HepG2 (cell line): ENCODE results near the gene ARHGAP20. TPM values are rescaled to one million over a fixed set of nuclear protein-coding genes. Genes with fewer than 3 reads are reported as not detected.

Experiments used
- ATAC-seq: fragments of 200-7000 bp; cut with Tn5 transposase; 3 replicates; pipeline ENCODE4 v1.9.1; 2020; ENCODE audit warnings: mild to moderate bottlenecking, moderate library complexity
- BruUV-seq: library from RNA; stranded (reverse); fragments of 400-500 nt; replicated peaks from 2 replicates; lab custom pipeline; 2021; lab: Mats Ljungman, UMichigan
- CTCF ChIA-PET: fragments of 300-600 bp; formaldehyde crosslinking; extraction: SDS; loops from one replicate; lab custom pipeline; 2021; ENCODE audit warnings: low total read pairs, inconsistent platforms, low intra/inter-chr PET ratio; lab: Yijun Ruan, JAX
- POLR2A ChIA-PET: fragments of 350-600 bp; sonication (Branson Sonifier 250); formaldehyde crosslinking; loops from one replicate; lab custom pipeline; 2020; ENCODE audit warnings: antibody characterized with exemption, inconsistent platforms; lab: Yijun Ruan, JAX
- DNase-seq: peaks from one replicate; pipeline ENCODE4 v3.0.0-alpha.2; 2015; ENCODE audit warnings: low spot score
- FAIRE-seq: peaks from 3 replicates; lab custom pipeline; 2011; peaks lifted over from hg19 to GRCh38; lab: Jason Lieb, UNC
- H2AFZ ChIP-seq: one replicate; pipeline ENCODE4 v1.6.1; 2011; ENCODE audit warnings: low read length, inconsistent platforms
- H3K27ac ChIP-seq: fragments of 300-600 bp; 3 replicates; pipeline ENCODE4 v1.8.0; 2011; ENCODE audit warnings: mixed run types, mild to moderate bottlenecking, mixed read lengths, low read length, inconsistent platforms; ENCODE audit not compliant: insufficient read depth; ENCODE audit errors: extremely low read length
- H3K27me3 ChIP-seq, 2 experiments: fragments of 200-600 bp in 1 of 2; 2 replicates in 1 of 2; 3 replicates in 1 of 2; pipeline versions ENCODE4 v1.6.0 to v1.8.0; 2011; ENCODE audit warnings: low read length in 2 of 2, mild to moderate bottlenecking in 2 of 2, moderate library complexity in 2 of 2, inconsistent platforms in 1 of 2; ENCODE audit not compliant: insufficient read depth in 2 of 2, control insufficient read depth in 1 of 2
- H3K36me3 ChIP-seq, 2 experiments: fragments of 200-600 bp in 1 of 2; replicated peaks in 1 of 2; 2 replicates in 1 of 2; 3 replicates in 1 of 2; pipeline versions ENCODE4 v1.5.1 to v1.8.0; 2011; ENCODE audit warnings: low read length in 2 of 2, inconsistent platforms in 1 of 2; ENCODE audit not compliant: insufficient read depth in 2 of 2, control insufficient read depth in 1 of 2
- H3K4me1 ChIP-seq: 2 replicates; pipeline ENCODE4 v1.5.1; 2012; ENCODE audit warnings: low read length, inconsistent platforms; ENCODE audit not compliant: insufficient read depth
- H3K4me2 ChIP-seq: 2 replicates; pipeline ENCODE4 v1.6.0; 2011; ENCODE audit warnings: low read depth, low read length, inconsistent platforms
- H3K4me3 ChIP-seq, 3 experiments: fragments of 200-600 bp in 1 of 3; sonication (generic), shearing (Covaris generic) in 1 of 3; replicated peaks in 1 of 3; 2 replicates each; pipeline ENCODE4 v1.5.1; 2011 to 2016; ENCODE audit warnings: low read length in 3 of 3, inconsistent platforms in 2 of 3, low read depth in 2 of 3, mild to moderate bottlenecking in 2 of 3, control low read depth in 1 of 3, mixed read lengths in 1 of 3; ENCODE audit not compliant: insufficient read depth in 1 of 3
- H3K79me2 ChIP-seq: one replicate; pipeline ENCODE4 v1.6.1; 2011; ENCODE audit warnings: low read length, inconsistent platforms; ENCODE audit not compliant: insufficient read depth
- H3K9ac ChIP-seq: 2 replicates; pipeline ENCODE4 v1.6.0; 2011; ENCODE audit warnings: mild to moderate bottlenecking, low read depth, low read length, inconsistent platforms; ENCODE audit not compliant: insufficient read depth
- H3K9me3 ChIP-seq: 2 replicates; pipeline ENCODE4 v1.5.1; 2012; ENCODE audit warnings: mild to moderate bottlenecking, low read length
- H4K20me1 ChIP-seq: 2 replicates; pipeline ENCODE4 v1.6.0; 2011; ENCODE audit warnings: inconsistent platforms, mild to moderate bottlenecking, low read length, moderate library complexity; ENCODE audit not compliant: insufficient read depth
- CEBPB ChIP-seq: IDR thresholded peaks from 2 replicates; pipeline ENCODE4 v1.6.1; 2011; ENCODE audit warnings: low read depth, low read length, improper control_type of control experiment, borderline replicate concordance
- CEBPG ChIP-seq: IDR thresholded peaks from 2 replicates; pipeline ENCODE4 v1.6.1; 2016
- JDP2 ChIP-seq: sonication (generic); formaldehyde crosslinking; IDR thresholded peaks from 2 replicates; pipeline ENCODE4 v1.8.1; 2022; ENCODE audit warnings: missing genetic modification reagents, borderline replicate concordance
- PITX1 ChIP-seq: sonication (generic); formaldehyde crosslinking; IDR thresholded peaks from 2 replicates; pipeline ENCODE4 v1.5.1; 2020; ENCODE audit warnings: mild to moderate bottlenecking, missing genetic modification reagents
- SIX4 ChIP-seq: sonication (generic); formaldehyde crosslinking; IDR thresholded peaks from 2 replicates; pipeline ENCODE4 v1.4.0; 2020; ENCODE audit warnings: missing genetic modification reagents
- ZBTB8A ChIP-seq: sonication (generic); formaldehyde crosslinking; IDR thresholded peaks from 2 replicates; pipeline ENCODE4 v1.4.0; 2020; ENCODE audit warnings: mild to moderate bottlenecking, low read depth, missing genetic modification reagents, borderline replicate concordance
- ZNF652 ChIP-seq: IDR thresholded peaks from 2 replicates; pipeline ENCODE4 v1.6.1; 2016; ENCODE audit warnings: low read depth, borderline replicate concordance
- ZSCAN20 ChIP-seq: sonication (generic); formaldehyde crosslinking; IDR thresholded peaks from 2 replicates; pipeline ENCODE4 v1.4.0; 2020; ENCODE audit warnings: missing genetic modification reagents, mild to moderate bottlenecking, borderline replicate concordance
- WGBS: methylation state at CpG from one replicate; pipeline ENCODE4 v1.1.6; 2017; ENCODE audit warnings: low lambda C conversion rate; 5-methylcytosine and 5-hydroxymethylcytosine counted together
- in situ Hi-C: cut with HindIII; loops from 2 replicates; pipeline ENCODE4 v1.10.0; 2017; ENCODE audit warnings: low pct_unique_long_range_greater_than_20kb; ENCODE audit not compliant: extremely low pct_ligation_motif_present
- intact Hi-C: fragments of 100-400 bp; cut with micrococcal nuclease; formaldehyde crosslinking; loops from one replicate; pipeline ENCODE4 v1.10.0; 2022; ENCODE audit not compliant: unreplicated experiment
- polyA plus RNA-seq, 8 experiments: library from polyadenylated mRNA; depleted of rRNA in 3 of 8; stranded (reverse) in 7 of 8; unstranded in 1 of 8; fragments of >200 nt; fragmentation: Illumina TruSeq in 4 of 8; extraction: Trizol in 4 of 8; gene quantifications; 2 replicates each; pipeline versions ENCODE4 v1.2.1 to v1.2.3, GENCODE V29; 2011 to 2016; ENCODE audit warnings: low read depth in 4 of 8, missing spikeins in 1 of 8, mixed read lengths in 1 of 8; ENCODE audit not compliant: insufficient read depth in 1 of 8
- total RNA-seq, 5 experiments: library from RNA; depleted of rRNA; stranded (reverse); fragments of >200 nt; fragmentation: Illumina TruSeq; extraction: Trizol; gene quantifications; 2 replicates each; pipeline ENCODE4 v1.2.3, GENCODE V29; 2016; ENCODE audit warnings: low read depth in 1 of 5

Gene ARHGAP20
- total and polyA plus RNA-seq, 2 of the 13 experiments (the other 11 are each of a cell fraction or from before 2014, with no cell fraction given) = not detected

GRCh38 chr11:110565357-110566336 is 146.6 kb downstream of the ARHGAP20 start:
- H4K20me1 ChIP-seq = no peaks in the 10 kb centered on the region
- no peaks in the 10 kb centered on the region for H3K36me3 ChIP-seq
- BruUV-seq = no TSS peak
- ChIA-PET POLR2A (no interaction called here), CTCF (no interaction called here)
- no peaks in the 10 kb centered on the region for H3K79me2 ChIP-seq
- H3K27ac ChIP-seq = no peak overlapping the region
- in situ Hi-C loops = no loop called here
- FAIRE-seq (no peak), DNase-seq (peak; percentile 18), ATAC-seq (peak; percentile 42; the same call in 2 of the 3 replicates)
- H3K4me1 ChIP-seq = peaks cover 7% of the 10 kb centered on the region; the same call in 1 of the 2 replicates
- no peak overlapping the region for H3K4me3 ChIP-seq
- H3K27me3 ChIP-seq = no peaks in the 10 kb centered on the region
- H3K9ac ChIP-seq = no peak overlapping the region
- no peaks in the 10 kb centered on the region for H3K9me3 ChIP-seq
- no peak overlapping the region for H2AFZ ChIP-seq
- 17% methylated on average over 16 of the region's 16 CpGs for WGBS
- TF ChIP-seq ZBTB8A (CRISPR knock-in tag) = no peak
- 0 out of 2 replicates have a peak, but pooled peaks have one; percentile 13 for TF ChIP-seq CEBPG (CRISPR knock-in tag)
- peak; percentile 57; the same call in 1 of the 2 replicates for TF ChIP-seq SIX4 (CRISPR knock-in tag)
- TF ChIP-seq CEBPB = peak; percentile 74
- TF ChIP-seq, all 625 proteins: peak for 3
- intact Hi-C loops = no loop called here
- no peak overlapping the region for H3K4me2 ChIP-seq

DNA sequence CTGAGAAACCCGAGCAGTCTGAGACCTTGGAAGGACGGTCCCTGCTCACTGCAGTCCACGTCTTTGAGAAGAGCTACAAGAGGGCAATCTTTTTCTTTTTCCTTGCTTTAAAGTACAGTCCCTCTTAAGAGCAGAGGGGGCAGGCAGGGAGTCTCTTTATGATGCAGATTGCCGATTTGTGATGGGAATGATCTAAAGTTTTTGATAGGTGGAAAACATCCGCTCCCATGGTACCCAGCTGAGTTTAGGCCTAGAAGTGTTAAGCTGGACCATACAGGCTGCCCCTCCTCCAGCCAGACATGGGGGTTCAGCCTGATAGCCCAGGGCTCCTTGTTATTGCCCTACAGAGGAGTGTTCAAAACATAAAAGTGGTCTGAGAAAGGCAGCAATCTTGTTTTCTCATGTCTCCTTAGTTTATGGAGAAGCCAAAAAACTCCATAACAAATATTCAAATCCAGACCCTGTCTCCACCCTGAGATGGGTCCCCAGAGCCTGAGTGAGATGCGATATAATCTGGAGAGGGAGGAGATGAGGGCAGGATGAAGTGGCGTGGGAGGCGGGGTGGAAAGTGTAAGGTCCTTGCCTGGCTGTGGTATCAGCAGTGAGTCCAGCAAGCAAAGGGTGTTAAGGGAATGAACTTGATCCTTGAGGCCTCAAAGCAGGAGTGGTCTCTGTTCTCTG is 147.4 kb downstream of the ARHGAP20 start:
- POLR2A ChIA-PET = no interaction called here
- no peak for DNase-seq
- no peak for FAIRE-seq

More for the DNA sequence above, 147.4 kb downstream of the ARHGAP20 start:
- Histone ChIP-seq H3K36me3 (no peaks in the 10 kb centered on the region), H3K4me2 (no peak overlapping the region), H3K4me1 (peaks cover 7% of the 10 kb centered on the region; the same call in 1 of the 2 replicates), H3K27ac (no peak overlapping the region), H3K4me3 (no peak overlapping the region), H4K20me1 (no peaks in the 10 kb centered on the region), H2AFZ (no peak overlapping the region), H3K79me2 (no peaks in the 10 kb centered on the region), H3K9me3 (no peaks in the 10 kb centered on the region), H3K9ac (no peak overlapping the region), H3K27me3 (no peaks in the 10 kb centered on the region)
- no TSS peak for BruUV-seq
- TF ChIP-seq ZSCAN20 (CRISPR knock-in tag) (no peak), JDP2 (CRISPR knock-in tag) (no peak), PITX1 (no peak), ZNF652 (CRISPR knock-in tag) (0 out of 2 replicates have a peak, but pooled peaks have one; percentile 28)
- intact Hi-C loops (no loop called here), in situ Hi-C loops (no loop called here)
- ATAC-seq = no peak
- 14% methylated on average over 8 of the region's 8 CpGs for WGBS
- CTCF ChIA-PET = no interaction called here
